GM19193 (cell line): ENCODE results near the gene MINK1.

ENCODE experiments used
- POLR2A ChIP-seq: IDR thresholded peaks from 4 replicates; pipeline ENCODE4 v1.6.1; 2011; ENCODE audit not compliant: insufficient read depth, insufficient read length; ENCODE audit errors: extremely low read depth

MINK1 gene

DNA sequence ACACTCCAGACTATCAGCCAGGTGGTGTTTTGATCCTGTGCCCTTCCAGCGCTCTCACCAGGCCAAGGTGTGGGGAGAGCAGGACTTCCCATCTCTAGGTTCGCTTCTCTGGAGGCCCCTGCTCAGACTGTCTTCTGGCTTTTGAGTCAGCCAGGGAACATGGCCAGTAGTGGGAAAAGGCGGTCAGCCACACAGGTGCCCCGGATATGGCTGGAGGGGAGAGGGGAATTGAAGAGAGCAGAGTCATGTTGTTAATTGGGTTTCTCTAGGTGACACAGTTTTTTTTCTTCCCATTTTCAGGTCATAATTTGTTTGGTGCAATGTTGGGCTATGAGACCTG is 1.5 kb downstream of the MINK1 start:
- no peak for TF ChIP-seq POLR2A

DNA sequence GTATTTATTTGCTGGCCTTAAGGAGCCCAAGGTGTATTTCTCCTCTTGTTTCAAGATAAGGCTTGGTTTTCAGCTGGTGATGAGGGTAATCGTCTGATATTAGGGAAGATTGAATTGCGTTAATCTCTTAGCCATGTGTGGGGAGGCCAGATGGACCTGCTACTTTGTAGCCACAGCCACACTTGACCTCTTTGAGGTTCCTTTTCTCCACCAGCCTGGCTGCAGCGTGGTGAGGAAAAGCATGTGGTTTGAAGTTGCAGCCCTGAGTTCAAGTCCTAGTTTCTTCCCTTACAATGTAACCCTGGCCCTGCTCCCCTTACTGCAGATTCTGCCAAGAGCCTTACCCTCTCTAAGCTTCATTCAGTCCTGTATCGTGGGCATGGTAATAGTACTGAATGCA is 3.1 kb downstream of the MINK1 start:
- no peak for TF ChIP-seq POLR2A

DNA sequence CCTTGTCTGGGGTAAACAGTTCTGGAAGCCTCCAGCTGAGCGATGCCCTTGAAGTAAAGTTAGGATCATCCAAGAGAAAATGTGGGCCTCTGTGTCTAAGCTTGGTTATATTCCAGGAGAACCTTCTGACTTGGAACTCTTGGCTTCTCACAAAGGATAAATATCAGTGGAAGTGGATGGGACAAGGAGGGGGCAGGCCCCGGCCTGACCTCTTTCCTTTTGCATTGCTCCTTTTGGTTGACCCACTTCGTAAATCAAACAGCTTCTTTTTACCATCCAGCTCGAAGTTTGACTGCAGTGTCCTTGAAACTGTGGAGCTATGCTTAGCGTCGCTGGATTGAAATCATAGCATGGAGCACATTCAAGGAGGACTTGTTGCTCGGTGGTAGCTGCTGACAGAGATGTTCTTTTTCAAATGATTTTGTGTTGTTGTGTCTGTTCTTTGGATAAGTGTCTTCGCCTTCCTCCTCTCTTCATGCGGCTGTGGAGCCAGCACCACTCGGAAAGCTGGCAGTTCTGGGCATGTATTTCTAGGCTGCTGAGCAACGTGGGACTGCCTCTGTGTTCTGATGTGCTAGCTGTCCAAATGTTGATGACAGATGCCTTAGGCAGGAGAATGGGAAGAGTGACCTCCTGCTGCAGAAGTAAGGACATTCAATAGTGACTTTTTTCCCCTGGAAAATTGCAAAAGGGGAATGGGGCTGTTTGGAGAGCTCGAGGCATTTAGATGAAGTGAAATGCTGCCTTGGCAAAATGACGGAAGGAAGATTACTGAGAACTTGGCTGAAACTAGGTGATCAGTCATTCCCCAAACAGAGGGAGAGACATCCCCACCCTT is 4.5 kb downstream of the MINK1 start:
- no peak for TF ChIP-seq POLR2A

DNA sequence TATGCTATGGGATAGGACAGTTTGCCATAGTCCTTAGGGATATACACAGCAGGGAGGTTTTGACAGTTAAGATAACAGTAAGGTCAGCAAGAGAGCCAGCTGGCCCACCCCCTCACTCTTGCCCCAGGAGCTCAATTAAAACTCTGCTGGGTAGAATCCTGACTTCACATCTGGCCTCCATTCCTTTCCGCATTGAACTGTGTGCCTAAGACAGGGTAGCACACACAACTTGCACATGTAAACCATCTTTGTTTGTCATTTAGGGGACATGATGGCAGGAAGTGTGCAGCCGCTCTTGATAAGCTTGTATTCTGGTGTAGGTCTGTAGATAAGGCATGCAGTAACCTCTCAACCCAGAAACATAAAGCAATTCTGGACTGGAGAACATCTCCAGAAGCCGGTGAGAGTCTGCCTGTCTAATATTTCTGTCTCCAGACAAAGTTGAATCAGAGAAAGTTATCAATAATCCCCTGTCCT is 5.2 kb downstream of the MINK1 start:
- no peak for TF ChIP-seq POLR2A

DNA sequence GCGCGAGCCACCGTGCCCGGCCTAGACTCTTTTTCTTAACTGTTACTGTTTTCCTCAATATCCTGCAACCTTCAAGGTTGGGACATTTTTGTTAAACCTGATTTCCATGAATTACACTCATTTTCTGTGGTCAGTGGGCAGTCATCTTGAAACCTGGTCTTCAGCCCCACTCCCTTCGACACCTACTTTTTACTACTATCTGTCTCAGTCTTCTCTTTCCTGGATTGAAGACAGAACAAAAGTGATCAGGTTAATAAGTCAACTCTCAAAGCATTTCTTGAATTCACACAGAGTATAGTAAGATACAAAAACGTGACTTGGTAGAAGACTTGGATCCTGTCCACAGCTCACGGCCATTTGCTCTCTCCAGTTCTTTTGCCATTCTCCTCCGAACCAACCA is 6.1 kb downstream of the MINK1 start:
- no peak for TF ChIP-seq POLR2A

DNA sequence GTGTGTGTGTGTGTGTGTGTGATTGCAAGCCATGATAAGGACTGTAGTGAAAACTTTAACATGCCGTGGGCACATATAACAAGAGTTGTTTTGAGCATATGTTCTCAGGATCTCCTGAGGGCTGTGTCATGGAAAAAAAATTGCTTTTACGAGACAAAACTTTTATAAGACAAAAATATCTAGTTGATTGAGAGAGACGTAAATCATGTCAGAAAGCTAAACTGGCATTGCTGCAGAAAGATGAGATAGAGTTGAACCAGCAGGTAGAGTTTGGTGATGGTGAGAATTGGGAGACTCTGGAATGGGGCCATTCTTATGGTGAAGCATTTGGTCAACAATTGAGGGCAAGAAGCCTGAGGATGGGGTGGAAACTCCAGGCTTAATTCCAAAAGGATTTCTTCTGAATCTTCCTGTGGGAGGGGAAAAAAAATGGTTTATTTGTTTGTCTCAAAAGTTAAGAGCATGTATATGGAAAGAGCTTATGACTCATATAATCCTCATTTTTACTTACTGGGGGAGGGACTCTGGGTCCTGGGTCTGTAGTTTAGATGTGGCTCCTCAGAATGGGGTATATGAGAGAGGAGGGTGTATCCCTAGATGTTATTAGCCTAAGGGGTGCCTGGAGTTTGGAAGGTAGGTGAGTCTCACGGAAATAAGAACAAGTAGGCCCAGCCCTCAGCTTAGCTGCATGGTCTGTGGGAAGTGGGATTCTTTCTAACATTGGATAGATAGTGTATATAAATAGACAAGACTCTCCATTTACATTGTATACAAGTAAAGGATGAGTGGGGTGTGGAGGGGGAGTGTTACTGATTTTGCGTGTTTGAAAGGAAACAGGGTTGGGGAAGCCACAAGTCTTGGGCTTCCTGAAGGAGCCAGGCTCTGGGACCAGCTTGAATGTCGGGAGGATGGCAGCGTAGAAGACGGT is 7.1 kb downstream of the MINK1 start:
- no peak for TF ChIP-seq POLR2A

DNA sequence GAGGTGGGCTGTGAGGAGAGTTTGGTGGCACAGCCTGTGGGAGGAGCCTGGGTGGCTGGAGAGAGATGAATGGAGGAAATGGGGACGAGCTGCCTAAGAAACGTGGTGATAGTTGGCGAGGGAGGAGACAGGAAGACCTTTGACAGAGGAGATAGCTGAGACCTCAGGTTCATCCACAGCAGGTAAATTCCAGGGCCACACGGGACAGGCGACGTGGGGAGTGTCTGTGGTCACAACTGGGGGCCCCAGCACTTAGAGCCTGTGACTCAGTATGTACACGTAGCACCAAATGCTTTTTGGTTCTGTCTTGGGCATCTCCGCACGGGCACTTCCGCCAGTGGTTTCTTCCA is 7.7 kb downstream of the MINK1 start:
- no peak for TF ChIP-seq POLR2A

DNA sequence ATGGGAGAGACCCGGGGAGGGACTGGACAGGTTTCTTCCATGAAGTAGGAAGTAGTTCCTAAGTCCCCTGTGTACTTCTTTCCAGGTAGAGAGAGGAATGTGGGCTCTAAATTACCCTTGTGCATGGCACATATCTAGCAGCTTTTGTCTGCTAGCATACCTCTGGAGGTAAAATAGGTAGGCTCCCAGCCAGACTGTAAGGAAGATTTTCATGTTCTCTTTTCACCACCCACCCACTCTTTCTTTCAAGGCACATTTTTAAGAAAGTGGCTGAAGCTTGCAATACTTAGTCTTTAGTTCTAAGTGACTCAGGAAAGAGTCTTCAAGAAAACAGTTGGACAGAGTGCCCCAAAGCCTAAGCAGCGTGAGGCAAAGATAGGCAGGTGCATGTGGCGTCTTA is 9.2 kb downstream of the MINK1 start:
- TF ChIP-seq POLR2A, result no peak

DNA sequence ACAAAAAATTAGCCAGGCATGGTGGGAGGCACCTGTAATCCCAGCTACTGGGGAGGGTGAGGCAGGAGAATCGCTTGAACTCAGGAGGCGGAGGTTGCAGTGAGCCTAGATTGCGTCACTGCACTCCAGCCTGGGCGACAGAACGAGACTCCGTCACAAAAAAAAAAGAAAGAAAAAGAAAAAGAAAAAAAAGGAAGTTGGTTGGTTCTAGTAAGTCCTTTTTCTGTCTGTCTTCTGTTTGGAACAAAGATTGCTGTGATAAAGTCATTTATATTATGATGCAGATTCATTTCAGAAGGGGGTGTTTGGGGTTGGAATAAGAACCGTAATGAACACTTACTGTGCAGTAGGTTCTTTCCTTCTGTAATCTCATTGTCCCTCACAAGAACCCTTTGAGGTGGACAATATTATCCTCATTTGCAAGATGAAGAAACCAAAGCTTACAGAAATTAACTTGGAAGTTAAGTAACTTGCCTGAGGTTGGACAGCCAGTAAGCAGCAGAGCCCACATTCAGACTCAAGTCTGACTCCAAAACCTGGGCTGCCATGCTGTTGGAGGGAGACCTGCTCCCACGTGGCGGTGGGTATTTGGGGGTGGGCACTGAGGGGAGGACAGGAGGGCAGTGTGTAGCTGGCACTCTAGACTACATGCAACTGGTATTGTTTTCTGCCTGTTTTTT is 10.3 kb downstream of the MINK1 start:
- TF ChIP-seq POLR2A, result no peak

DNA sequence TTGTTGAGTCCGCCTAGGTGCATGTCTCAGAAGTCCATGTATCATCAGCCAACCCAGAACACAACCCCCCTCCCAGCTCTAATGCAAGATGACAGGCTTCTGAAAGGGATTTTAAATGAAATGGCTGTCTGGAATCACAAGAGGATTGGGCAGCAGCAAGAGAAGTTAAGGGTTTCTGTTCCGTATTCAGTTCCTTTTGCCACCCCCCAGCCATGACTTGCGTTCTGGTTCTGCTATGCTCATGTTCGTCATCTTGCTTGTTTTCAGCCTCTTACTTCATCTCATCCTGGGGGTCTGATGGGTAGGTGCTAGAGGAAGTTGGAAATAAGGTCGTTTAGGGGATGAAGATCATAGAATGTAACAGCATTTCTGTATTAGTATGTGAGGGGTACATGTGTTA is 12.0 kb downstream of the MINK1 start:
- no peak for TF ChIP-seq POLR2A

DNA sequence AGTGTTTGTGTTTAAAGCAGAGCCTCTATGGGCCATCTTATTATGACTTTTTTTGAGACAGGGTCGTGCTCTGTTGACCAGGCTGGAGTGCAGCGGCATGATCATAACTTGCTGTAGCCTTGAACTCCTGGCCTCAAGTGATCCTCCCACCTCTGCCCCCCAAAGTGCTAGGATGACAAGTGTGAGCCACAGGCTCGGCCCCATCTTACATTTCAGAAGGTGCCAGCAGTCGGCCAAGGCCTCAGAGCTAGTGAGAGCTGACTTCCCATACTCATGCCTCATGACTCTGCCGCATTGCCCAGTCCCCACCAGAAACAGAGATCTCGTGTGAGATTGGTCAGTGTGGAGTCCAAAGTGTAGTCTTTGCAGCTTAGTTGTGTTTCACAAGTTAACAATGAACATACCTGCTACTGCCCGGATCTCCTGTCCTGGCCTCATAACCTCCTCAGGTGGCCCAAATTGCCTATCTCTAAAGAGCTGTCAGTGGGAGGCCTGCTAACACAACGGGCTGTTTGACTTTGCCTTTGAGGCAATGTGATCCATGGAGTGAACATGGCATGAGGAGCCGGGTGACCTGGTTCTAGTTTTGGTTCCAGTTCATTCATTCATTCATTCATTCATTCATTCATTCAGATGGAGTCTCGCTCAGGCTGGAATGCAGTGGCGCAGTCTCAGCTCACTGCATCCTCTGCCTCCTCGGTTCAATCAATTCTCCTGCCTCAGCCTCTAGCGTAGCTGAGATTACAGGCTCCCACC is 13.7 kb downstream of the MINK1 start:
- TF ChIP-seq POLR2A, result no peak

DNA sequence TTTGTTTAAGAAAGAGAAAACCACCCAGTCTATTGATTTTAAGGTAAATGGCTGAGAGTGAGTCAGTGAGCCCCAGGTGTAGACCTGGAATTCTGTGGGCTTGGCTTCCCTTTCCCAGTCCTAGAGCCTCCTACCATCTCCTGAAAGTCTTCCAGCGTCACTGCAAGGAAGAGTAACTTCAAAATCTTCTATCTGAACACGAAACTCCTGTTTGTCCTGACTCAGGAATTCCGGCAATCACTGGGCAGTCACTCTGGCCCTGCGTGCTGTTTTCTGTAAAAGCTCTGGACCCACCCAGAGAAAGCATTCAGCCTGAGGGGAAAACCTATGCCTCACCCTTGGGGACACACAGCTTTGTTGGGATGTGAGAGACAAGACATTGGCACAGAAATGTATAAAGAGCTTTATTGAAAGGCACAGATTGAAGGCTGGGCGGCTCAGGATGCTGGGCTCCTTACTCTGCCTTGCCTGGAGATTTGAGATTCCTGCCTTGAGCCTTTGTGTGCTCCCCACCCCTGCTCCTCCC is 15.9 kb downstream of the MINK1 start:
- TF ChIP-seq POLR2A, result no peak

DNA sequence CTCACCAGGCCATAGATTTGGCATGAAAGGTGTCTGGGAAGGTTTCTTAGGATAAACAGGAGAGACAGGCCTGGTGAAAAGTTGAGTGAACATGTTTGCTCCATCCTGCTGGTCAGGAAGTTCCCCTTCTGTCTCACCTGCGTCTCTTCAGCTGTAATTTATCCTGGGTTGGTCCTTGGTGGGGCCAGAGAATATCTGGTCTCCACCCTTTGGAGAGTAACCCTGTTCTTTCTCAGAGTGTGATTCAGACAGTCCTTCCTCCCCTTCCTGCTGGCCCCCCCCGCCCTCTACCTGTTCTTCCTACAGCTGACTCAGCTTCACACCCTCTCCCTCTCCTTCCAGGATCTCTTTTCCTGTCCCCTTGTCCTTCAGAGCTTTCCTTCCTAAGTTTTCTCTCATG is 17.1 kb downstream of the MINK1 start:
- TF ChIP-seq POLR2A, result no peak

DNA sequence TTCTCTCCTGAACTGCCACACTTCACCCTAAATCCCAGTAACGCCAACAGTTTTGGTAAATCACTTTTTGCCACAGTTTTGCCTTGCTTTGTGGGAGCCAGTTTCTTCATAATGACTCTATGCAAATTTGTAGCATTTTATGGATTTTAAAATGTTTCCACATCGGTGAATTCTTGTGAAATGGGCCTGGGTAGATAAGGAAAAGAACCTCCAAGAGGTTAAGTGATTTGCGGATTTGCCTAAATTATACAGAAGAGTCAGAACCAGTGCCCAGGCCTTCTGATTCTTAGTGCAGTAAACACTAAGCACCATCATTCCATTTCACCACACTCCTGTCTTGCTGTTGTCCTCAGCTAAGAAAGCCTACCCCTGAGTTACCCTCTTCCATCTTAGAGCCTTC is 17.9 kb downstream of the MINK1 start:
- no peak for TF ChIP-seq POLR2A

DNA sequence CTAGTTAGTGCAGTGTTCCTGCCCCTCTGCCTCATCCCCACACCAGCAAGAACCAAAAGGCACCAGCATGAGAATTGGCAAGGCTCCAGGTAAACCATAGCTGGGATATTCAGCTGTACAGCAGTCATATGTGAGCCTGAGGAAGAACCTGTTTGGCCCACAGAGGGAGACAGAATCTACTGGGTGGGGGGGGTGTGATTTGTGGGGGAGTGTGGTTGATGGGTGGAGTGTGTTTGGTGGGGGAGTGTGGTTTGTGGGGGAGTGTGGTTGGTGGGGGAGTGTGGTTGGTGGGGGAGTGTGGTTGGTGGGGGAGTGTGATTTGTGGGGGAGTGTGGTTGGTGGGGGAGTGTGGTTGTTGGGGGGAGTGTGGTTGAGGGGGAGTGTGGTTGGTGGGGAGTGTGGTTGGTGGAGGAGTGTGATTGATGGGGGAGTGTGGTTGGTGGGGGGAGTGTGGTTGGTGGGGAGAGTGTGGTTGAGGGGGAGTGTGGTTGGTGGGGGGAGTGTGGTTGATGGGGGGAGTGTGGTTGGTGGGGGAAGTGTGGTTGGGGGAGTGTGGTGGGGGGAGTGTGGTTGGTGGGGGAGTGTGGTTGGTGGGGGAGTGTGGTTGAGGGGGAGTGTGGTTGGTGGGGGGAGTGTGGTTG is 19.5 kb downstream of the MINK1 start:
- no peak for TF ChIP-seq POLR2A

DNA sequence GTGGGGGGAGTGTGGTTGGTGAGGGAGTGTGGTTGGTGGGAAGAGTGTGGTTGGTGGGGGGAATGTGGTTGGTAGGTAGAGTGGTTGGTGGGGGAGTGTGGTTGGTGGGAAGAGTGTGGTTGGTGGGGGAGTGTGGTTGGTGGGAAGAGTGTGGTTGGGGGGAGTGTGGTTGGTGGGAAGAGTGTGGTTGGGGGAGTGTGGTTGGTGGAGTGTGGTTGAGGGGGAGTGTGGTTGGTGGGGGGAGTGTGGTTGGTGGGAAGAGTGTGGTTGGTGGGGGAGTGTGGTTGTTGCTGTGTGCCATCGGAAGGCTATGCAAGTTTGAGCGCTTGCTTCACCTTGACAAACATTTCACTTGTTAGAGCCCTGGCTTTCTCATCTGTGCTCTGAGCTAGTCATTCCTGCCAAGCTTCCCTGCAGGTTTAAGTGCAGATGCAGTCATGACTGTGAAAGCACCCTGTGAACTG is 20.1 kb downstream of the MINK1 start:
- TF ChIP-seq POLR2A, result no peak
